LoVo (cell line): ENCODE measurements around the gene SLITRK5.

Experiments used
- DNase-seq: peaks from one replicate; pipeline ENCODE4 v3.0.0-alpha.2; 2016; ENCODE audit warnings: low spot score

The SLITRK5 gene

GRCh38 chr13:87671031-87671752 lies at the start of gene SLITRK5:
SLITRK5 (plus strand) TSS chr13:87671371; CDS start chr13:87675389, 4,018 bp downstream.
- no peak for DNase-seq

GRCh38 chr13:87622971-87623370 lies 48.2 kb upstream of the SLITRK5 start:
- no peak for DNase-seq

GRCh38 chr13:87656306-87656705 lies 14.9 kb upstream of the SLITRK5 start:
- DNase-seq: no peak

GRCh38 chr13:87661471-87661870 lies 9.7 kb upstream of the SLITRK5 start:
- no peak for DNase-seq

GRCh38 chr13:87666831-87667230 lies 4.3 kb upstream of the SLITRK5 start:
- no peak for DNase-seq

- DNase-seq: no peak
Observed at GRCh38 chr13:87667686-87668085, 3.5 kb upstream of the SLITRK5 start.

- peak; percentile 8 for DNase-seq
Observed at GRCh38 chr13:87669379-87669978, 1.7 kb upstream of the SLITRK5 start.

- DNase-seq: no peak
Observed at GRCh38 chr13:87671753-87672605, 808 bp downstream of the SLITRK5 start.

GRCh38 chr13:87674247-87674738 lies 3.1 kb downstream of the SLITRK5 start:
- DNase-seq: no peak

- no peak for DNase-seq
Observed at GRCh38 chr13:87675851-87676250, 4.7 kb downstream of the SLITRK5 start.

- no peak for DNase-seq
Observed at GRCh38 chr13:87676254-87677042, 5.3 kb downstream of the SLITRK5 start.

GRCh38 chr13:87677043-87677495 lies 5.9 kb downstream of the SLITRK5 start:
- DNase-seq: no peak

- no peak for DNase-seq
Observed at GRCh38 chr13:87677496-87678371, 6.6 kb downstream of the SLITRK5 start.

- no peak for DNase-seq
Observed at GRCh38 chr13:87678372-87678752, 7.2 kb downstream of the SLITRK5 start.

GRCh38 chr13:87680298-87680697 lies 9.1 kb downstream of the SLITRK5 start:
- no peak for DNase-seq

GRCh38 chr13:87684850-87685742 lies 13.9 kb downstream of the SLITRK5 start:
- no peak for DNase-seq

GRCh38 chr13:87696458-87696857 lies 25.3 kb downstream of the SLITRK5 start:
- DNase-seq: no peak

- DNase-seq: no peak
Observed at GRCh38 chr13:87698268-87698667, 27.1 kb downstream of the SLITRK5 start.

GRCh38 chr13:87709947-87710346 lies 38.8 kb downstream of the SLITRK5 start:
- no peak for DNase-seq

GRCh38 chr13:87712012-87712411 lies 40.8 kb downstream of the SLITRK5 start:
- DNase-seq: no peak
